Astrocyte of the spinal cord (primary cell): ENCODE data around the gene LPXN.

ENCODE experiments used
- DNase-seq: peaks from one replicate; pipeline ENCODE4 v3.0.0; 2011; ENCODE audit warnings: low read depth, low spot score
- H3K4me3 ChIP-seq: 2 replicates; pipeline ENCODE4 v1.5.1; 2011; ENCODE audit warnings: low read depth, mild to moderate bottlenecking, low read length, moderate library complexity
- in situ Hi-C: cut with HindIII; loops from 2 replicates; pipeline ENCODE4 v1.10.0; 2017; ENCODE audit warnings: low sequenced_read_pairs
- TF ChIP-seq, protein P1 (sequence below): IDR thresholded peaks from 2 replicates; pipeline ENCODE4 v1.5.1; 2012; ENCODE audit warnings: low read depth, mild to moderate bottlenecking, low read length, inconsistent platforms

LPXN gene

DNA sequence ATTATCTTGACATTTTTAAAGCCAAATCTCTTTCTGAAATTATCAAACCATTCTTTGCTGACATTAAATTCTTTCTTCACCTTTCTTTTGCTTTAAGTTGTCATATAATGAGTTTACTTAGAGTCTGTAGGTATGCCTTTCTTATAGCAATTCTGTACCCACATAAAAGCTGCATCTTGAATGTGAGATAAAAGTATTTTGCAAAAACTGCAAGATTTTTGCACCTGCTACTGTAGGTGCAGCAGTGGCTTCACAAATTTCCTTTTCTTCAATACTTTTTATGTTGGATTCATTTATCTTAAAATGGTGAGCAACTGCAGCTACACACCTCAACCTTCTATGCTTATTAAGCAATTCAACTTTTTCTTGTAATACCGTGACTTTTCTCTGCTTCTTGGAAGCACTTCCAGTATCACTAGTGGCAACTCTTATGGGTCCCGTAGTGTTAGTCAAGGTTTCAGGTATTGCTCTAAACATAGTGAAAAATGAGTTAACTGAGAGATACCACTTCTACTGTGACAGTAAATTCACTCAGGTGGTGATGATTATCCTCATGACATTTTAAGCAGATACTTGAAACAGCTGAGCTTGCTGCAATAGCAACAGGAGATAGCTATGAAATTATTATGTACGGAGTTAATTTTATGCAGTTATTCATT is 22.0 kb upstream of the LPXN start:
- DNase-seq = no peak
- TF ChIP-seq, protein P1, sequence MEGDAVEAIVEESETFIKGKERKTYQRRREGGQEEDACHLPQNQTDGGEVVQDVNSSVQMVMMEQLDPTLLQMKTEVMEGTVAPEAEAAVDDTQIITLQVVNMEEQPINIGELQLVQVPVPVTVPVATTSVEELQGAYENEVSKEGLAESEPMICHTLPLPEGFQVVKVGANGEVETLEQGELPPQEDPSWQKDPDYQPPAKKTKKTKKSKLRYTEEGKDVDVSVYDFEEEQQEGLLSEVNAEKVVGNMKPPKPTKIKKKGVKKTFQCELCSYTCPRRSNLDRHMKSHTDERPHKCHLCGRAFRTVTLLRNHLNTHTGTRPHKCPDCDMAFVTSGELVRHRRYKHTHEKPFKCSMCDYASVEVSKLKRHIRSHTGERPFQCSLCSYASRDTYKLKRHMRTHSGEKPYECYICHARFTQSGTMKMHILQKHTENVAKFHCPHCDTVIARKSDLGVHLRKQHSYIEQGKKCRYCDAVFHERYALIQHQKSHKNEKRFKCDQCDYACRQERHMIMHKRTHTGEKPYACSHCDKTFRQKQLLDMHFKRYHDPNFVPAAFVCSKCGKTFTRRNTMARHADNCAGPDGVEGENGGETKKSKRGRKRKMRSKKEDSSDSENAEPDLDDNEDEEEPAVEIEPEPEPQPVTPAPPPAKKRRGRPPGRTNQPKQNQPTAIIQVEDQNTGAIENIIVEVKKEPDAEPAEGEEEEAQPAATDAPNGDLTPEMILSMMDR = no peak
- no peak overlapping the region for H3K4me3 ChIP-seq
- in situ Hi-C loops = no loop called here

DNA sequence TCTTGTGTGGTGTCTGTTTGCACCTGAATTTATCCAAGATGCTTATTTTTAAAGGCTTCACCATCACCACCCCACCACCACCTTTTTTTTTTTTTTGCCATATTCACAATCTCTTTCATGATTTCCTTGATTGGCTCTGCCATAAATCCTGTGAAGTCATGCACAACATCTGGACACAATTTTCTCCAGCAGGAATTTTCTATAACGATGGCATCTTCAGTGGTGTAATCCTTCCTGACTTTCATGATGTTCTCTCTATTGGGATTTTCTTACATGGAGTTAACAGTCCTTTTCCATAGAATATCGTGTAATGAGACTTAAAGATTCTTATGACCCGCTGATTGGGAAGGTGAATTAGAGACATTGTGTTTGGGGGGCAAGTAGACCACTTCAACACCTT is 21.0 kb upstream of the LPXN start:
- TF ChIP-seq, protein P1 = no peak
- DNase-seq = no peak
- H3K4me3 ChIP-seq = no peak overlapping the region
- in situ Hi-C loops = no loop called here

DNA sequence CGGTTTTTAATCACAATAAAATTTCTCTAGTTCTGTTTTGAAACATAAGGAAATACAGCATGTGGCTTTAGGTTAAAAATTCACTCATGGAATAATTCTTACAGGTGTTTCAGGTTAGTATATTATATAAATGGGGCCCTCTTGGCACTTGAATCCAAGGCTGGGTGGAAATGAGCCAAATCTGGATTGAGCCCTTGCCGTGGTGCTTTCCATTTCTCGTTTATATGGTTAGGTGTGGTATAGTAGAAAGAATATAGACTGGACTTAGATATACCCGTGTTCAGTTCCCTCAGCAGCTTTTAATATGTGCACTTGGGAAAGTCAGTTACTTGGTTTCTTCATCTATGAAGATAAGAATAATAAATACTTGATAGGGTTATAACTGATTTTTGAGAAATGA is 19.2 kb upstream of the LPXN start:
- DNase-seq = no peak
- TF ChIP-seq, protein P1 = no peak
- in situ Hi-C loops = no loop called here
- no peak overlapping the region for H3K4me3 ChIP-seq

DNA sequence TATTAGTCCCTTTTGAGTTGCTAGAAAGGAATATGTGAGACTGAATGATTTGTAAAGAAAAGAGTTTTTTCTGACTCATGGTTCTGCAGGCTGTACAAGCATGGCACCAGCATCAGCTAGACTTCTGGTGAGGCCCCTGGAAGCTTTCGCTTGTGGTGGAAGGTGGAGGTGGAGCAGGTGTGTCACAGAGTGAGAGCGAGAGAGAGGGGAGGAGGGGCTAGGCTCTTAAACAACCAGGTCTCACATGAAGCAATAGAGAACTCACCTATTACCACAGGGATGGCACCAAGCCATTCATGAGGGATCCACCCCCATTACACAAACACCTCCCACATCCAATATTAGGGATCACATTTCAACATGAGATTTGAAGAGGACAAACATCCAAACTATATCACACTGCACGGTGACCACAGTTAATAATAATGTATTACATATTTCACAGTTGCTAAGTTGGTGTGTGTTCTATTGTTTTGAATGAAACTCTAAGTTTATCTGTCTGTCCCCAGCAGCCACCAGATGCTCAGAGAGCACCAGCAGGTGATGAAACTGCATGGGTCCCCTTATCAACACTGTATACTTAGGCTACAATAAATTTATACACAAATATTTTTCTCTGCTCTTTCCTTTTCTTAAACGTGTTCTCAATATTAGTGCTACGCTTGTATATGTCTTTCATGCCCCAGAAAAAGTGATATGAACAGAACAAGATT is 17.3 kb upstream of the LPXN start:
- no peak for DNase-seq
- no peak overlapping the region for H3K4me3 ChIP-seq
- TF ChIP-seq, protein P1 = no peak
- in situ Hi-C loops = no loop called here

DNA sequence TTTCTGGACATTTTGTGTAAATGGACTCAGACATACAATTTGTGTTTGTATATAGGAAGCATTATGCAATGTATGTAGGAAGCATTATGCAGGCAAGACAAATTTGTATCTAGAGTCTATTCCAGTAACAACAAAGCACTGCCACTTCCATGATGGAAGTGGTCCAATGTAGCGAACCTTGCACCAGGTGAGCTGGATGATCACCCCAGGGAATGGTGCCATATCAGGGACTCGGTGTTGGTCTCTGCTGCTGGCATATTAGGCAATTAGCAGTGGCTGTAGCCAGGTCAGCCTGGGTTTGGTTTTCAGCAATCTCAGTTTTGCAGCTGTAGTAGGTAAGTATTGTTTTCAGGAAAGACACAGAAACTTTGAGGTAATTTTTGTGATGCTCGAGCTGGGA is 16.0 kb upstream of the LPXN start:
- TF ChIP-seq, protein P1 = no peak
- no peak overlapping the region for H3K4me3 ChIP-seq
- in situ Hi-C loops = no loop called here
- DNase-seq = no peak

DNA sequence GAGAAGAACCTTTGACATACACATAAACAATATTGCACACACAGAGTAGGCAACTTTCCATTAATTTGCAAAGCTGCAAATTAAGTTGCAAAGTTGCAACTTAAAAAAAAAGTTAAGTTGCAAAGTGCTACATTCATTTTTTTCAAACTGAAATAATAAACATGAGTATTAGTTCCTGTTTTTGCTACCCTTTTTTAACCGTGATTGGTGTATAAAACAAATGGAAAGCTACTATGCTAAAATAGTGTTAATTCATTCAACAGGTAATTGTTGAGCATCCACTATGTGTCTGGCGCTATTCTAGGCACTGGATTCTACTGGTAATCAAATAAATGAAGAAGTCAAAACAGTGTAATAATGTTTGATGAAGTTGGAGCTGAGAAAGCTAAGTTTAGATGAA is 11.3 kb upstream of the LPXN start:
- in situ Hi-C loops = no loop called here
- no peak for DNase-seq
- TF ChIP-seq, protein P1 = no peak
- no peak overlapping the region for H3K4me3 ChIP-seq
